A673 (cell line): ENCODE measurements around the gene TMED6. TPM values are rescaled to one million over a fixed set of nuclear protein-coding genes. Genes with fewer than 3 reads are reported as not detected.
A peak's percentile ranks its signal among the peaks of the same experiment; 100 is the strongest.

ENCODE experiments used
- BruUV-seq: library from RNA; stranded (reverse); fragments of 400-500 nt; replicated peaks from 2 replicates; lab custom pipeline; 2021; lab: Mats Ljungman, UMichigan
- CTCF ChIA-PET: fragments of 300-600 bp; sonication (Branson Sonifier 250); formaldehyde crosslinking; loops from one replicate; lab custom pipeline; 2022; ENCODE audit warnings: antibody characterized with exemption; lab: Charles Lee
- POLR2A ChIA-PET: fragments of 300-600 bp; sonication (Branson Sonifier 250); formaldehyde crosslinking; loops from one replicate; lab custom pipeline; 2022; ENCODE audit warnings: antibody characterized with exemption; ENCODE audit not compliant: low non-redundant PET; lab: Charles Lee
- DNase-seq: peaks from one replicate; pipeline ENCODE4 v3.0.0-alpha.2; 2015; ENCODE audit warnings: low spot score
- H3K27ac ChIP-seq: fragments of 200-600 bp; sonication (generic); 2 replicates; pipeline ENCODE4 v1.5.1; 2016; ENCODE audit warnings: mixed run types, low read depth, mild to moderate bottlenecking, mixed read lengths, antibody characterized with exemption, low read length; ENCODE audit not compliant: poor library complexity, severe bottlenecking
- H3K27me3 ChIP-seq: fragments of 200-600 bp; sonication (generic); replicated peaks from 2 replicates; pipeline ENCODE4 v1.6.1; 2017; ENCODE audit warnings: mixed run types, low read depth, mild to moderate bottlenecking, mixed read lengths, antibody characterized with exemption, low read length; ENCODE audit not compliant: insufficient read depth, poor library complexity
- H3K36me3 ChIP-seq: fragments of 200-600 bp; sonication (generic); 2 replicates; pipeline ENCODE4 v1.6.1; 2016; ENCODE audit warnings: mixed run types, mild to moderate bottlenecking, mixed read lengths, antibody characterized with exemption, low read length; ENCODE audit not compliant: insufficient read depth, poor library complexity, severe bottlenecking
- H3K4me1 ChIP-seq: fragments of 200-600 bp; sonication (generic); 2 replicates; pipeline ENCODE4 v1.6.1; 2017; ENCODE audit warnings: mixed run types, mild to moderate bottlenecking, mixed read lengths, antibody characterized with exemption, low read length; ENCODE audit not compliant: insufficient read depth, poor library complexity, severe bottlenecking
- H3K4me3 ChIP-seq: fragments of 200-600 bp; sonication (generic); 2 replicates; pipeline ENCODE4 v1.5.1; 2016; ENCODE audit warnings: low read depth, mixed run types, mild to moderate bottlenecking, mixed read lengths, low read length; ENCODE audit not compliant: poor library complexity, severe bottlenecking
- H3K9me3 ChIP-seq: fragments of 200-600 bp; sonication (generic); 2 replicates; pipeline ENCODE4 v1.6.1; 2016; ENCODE audit warnings: mixed run types, low read depth, mild to moderate bottlenecking, mixed read lengths, antibody characterized with exemption, low read length; ENCODE audit not compliant: poor library complexity, severe bottlenecking
- CTCF ChIP-seq: fragments of 300-800, 200-600 bp; sonication (generic); conservative IDR thresholded peaks from 2 replicates; pipeline ENCODE4 v1.5.1; 2017; ENCODE audit warnings: low read depth, mild to moderate bottlenecking, antibody characterized with exemption, low read length, moderate library complexity, mixed read lengths
- EZH2 ChIP-seq: fragments of 200-600 bp; sonication (generic); IDR thresholded peaks from 2 replicates; pipeline ENCODE4 v1.6.1; 2017; ENCODE audit warnings: borderline replicate concordance, low read depth, mild to moderate bottlenecking, mixed read lengths, antibody characterized with exemption, low read length; ENCODE audit not compliant: poor library complexity, severe bottlenecking
- intact Hi-C: fragments of 100-400 bp; cut with micrococcal nuclease; formaldehyde crosslinking; loops from one replicate; pipeline ENCODE4 v1.10.0; 2022; ENCODE audit not compliant: unreplicated experiment
- total RNA-seq: library from RNA; stranded (reverse); gene quantifications from 2 replicates; pipeline ENCODE4 v1.2.3, GENCODE V29; 2021

Gene TMED6
- total RNA-seq, 1 experiment from 2014 or later, result 1.8 TPM

GRCh38 chr16:69330286-69331109 is 21.1 kb downstream of the TMED6 start, which contains the start of gene PDF:
Gene PDF (minus strand): TSS chr16:69330588. CDS start chr16:69330570, 18 bp downstream.
- peaks cover 57% of the 10 kb centered on the region for H3K36me3 ChIP-seq
- no TSS peak for BruUV-seq
- CTCF ChIA-PET, result interaction anchor here (0.6 to 0.7 kb wide), 3 partner anchors 12 to 432 kb away, joined by 3 to 4 read pairs (median 3); no protein-coding TSS in a partner anchor

GRCh38 chr16:69329369-69330285 is 22.0 kb downstream of the TMED6 start:
- H3K27ac ChIP-seq, result peak overlapping the region; percentile 91
- peaks cover 18% of the 10 kb centered on the region for H3K4me1 ChIP-seq
- no TSS peak for BruUV-seq
- H3K4me3 ChIP-seq, result peak overlapping the region; percentile 69
- intact Hi-C loops, result no loop called here
- TF ChIP-seq CTCF (no peak), EZH2 (no peak)
- DNase-seq, result peak; percentile 40
- ChIA-PET CTCF (interaction anchor here (0.6 kb wide), 2 partner anchors 11 to 801 kb away, joined by 3 read pairs; no protein-coding TSS in a partner anchor), POLR2A (no interaction called here)
- no peaks in the 10 kb centered on the region for H3K27me3 ChIP-seq
- no peaks in the 10 kb centered on the region for H3K9me3 ChIP-seq
- H3K36me3 ChIP-seq, result peaks cover 53% of the 10 kb centered on the region

More at GRCh38 chr16:69330286-69331109, 21.1 kb downstream of the TMED6 start, which contains the start of gene PDF:
- intact Hi-C loops, result no loop called here
- Histone ChIP-seq H3K27ac (peak within 1 kb of the TSS; percentile 91), H3K9me3 (no peaks in the 10 kb centered on the region), H3K4me3 (peak within 1 kb of the TSS; percentile 69), H3K27me3 (no peaks in the 10 kb centered on the region), H3K4me1 (peaks cover 18% of the 10 kb centered on the region)
- peak; percentile 97 for DNase-seq
- POLR2A ChIA-PET, result no interaction called here
- TF ChIP-seq CTCF, result no peak
- no peak for TF ChIP-seq EZH2

GRCh38 chr16:69328854-69329316 is 22.7 kb downstream of the TMED6 start:
- no peaks in the 10 kb centered on the region for H3K9me3 ChIP-seq
- peak overlapping the region; percentile 69 for H3K4me3 ChIP-seq
- no TSS peak for BruUV-seq
- no peaks in the 10 kb centered on the region for H3K27me3 ChIP-seq
- TF ChIP-seq EZH2, result no peak
- no peak for TF ChIP-seq CTCF
- peaks cover 53% of the 10 kb centered on the region for H3K36me3 ChIP-seq
- intact Hi-C loops, result no loop called here
- peaks cover 18% of the 10 kb centered on the region for H3K4me1 ChIP-seq
- ChIA-PET CTCF (no interaction called here), POLR2A (no interaction called here)
- peak; percentile 46 for DNase-seq
- H3K27ac ChIP-seq, result peak overlapping the region; percentile 91
